ENCODE data around the gene ACVR1. TPM values are rescaled to one million over a fixed set of nuclear protein-coding genes. Genes with fewer than 3 reads are reported as not detected.

The ACVR1 gene
- total RNA-seq, 4 donors from 2014 or later = 4.7 to 18.7 (median 10.3) TPM

DNA sequence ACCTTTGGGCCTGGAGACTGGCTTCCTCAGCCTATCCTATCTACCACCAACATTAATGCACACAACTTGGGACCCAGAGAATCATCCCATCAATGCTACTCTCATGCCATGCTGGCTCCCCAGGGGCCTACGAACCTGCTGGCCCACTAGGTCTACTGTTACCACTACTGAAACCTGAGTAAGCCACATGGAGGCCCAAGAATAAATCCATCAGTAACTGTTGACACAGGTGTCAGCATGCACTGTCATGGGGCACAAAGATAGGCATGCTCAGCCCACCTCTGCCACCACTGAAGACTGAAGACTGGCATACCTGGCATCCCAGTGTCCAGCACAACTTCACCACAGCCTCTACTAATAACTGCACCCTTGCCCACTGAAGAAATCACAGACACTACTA, 176.3 kb downstream of the ACVR1 start:
- H3K36me3 ChIP-seq = no peaks in the 10 kb centered on the region
- no peak overlapping the region for H3K4me3 ChIP-seq
- TF ChIP-seq, protein P1, sequence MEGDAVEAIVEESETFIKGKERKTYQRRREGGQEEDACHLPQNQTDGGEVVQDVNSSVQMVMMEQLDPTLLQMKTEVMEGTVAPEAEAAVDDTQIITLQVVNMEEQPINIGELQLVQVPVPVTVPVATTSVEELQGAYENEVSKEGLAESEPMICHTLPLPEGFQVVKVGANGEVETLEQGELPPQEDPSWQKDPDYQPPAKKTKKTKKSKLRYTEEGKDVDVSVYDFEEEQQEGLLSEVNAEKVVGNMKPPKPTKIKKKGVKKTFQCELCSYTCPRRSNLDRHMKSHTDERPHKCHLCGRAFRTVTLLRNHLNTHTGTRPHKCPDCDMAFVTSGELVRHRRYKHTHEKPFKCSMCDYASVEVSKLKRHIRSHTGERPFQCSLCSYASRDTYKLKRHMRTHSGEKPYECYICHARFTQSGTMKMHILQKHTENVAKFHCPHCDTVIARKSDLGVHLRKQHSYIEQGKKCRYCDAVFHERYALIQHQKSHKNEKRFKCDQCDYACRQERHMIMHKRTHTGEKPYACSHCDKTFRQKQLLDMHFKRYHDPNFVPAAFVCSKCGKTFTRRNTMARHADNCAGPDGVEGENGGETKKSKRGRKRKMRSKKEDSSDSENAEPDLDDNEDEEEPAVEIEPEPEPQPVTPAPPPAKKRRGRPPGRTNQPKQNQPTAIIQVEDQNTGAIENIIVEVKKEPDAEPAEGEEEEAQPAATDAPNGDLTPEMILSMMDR (IDR thresholded peaks at IDR 0.05) = no peak
- TF ChIP-seq POLR2A (IDR thresholded peaks at IDR 0.05) = no peak
- 83 to 100% methylated on average over 1 of the region's 1 CpG for WGBS, 2 donors
- DNase-seq = no peak
- intact Hi-C loops (cut with DNase I) = no loop called here
- H3K4me1 ChIP-seq = no peaks in the 10 kb centered on the region
- peaks cover 0 to 14% (median 0%) of the 10 kb centered on the region in 3 donors for H3K9me3 ChIP-seq
- H3K27ac ChIP-seq = no peak overlapping the region
- no peaks in the 10 kb centered on the region for H3K27me3 ChIP-seq

DNA sequence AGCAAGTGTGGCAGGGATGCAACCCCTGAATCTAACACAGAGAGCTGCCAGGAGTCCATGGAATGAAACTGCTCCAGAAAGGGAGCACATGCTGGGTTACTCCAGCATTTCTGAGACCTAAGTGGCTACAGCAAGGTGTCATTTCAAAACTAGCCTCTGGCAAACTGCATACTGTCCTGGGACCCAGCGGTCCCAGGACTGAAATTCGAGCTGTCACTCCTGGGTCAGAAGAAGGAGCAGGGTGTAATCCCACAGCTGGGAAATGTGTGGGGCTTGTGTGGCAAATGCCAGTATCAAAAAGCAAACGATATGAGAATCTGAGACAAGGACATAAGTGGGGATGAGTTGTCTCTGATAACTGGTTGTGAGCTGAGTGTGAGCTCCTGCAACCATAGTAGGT, 177.1 kb downstream of the ACVR1 start:
- no peak overlapping the region for H3K27ac ChIP-seq
- WGBS, 2 donors = 71% methylated on average over 3 of the region's 3 CpGs
- H3K4me1 ChIP-seq = no peaks in the 10 kb centered on the region
- TF ChIP-seq, protein P1 (IDR thresholded peaks at IDR 0.05) = no peak
- no peak for TF ChIP-seq POLR2A (IDR thresholded peaks at IDR 0.05)
- no peak overlapping the region for H3K4me3 ChIP-seq
- no peak for DNase-seq
- H3K9me3 ChIP-seq = peaks cover 0 to 6% (median 0%) of the 10 kb centered on the region in 3 donors
- intact Hi-C loops (cut with DNase I) = no loop called here
- no peaks in the 10 kb centered on the region for H3K36me3 ChIP-seq
- H3K27me3 ChIP-seq = no peaks in the 10 kb centered on the region

DNA sequence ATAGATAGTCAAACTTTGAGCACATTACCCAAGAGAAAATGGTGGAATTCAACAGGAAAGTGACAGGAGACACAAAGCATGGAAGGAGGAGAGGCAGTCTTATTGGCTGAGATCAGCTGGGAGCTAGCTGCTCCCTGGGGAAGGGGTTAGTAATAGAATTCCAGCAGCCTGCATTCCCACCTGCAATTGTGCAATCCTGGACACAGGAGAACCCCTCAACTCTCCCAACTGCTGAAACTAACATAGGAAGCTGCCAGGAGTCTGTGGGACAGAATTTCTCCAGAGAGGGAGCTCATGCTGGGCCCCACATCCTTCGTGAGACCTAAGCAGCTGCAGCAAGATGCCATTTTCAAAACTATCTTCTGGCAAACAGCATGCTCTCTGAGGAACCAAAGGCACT, 177.7 kb downstream of the ACVR1 start:
- H3K36me3 ChIP-seq = no peaks in the 10 kb centered on the region
- H3K4me3 ChIP-seq = no peak overlapping the region
- WGBS, 2 donors = 80% methylated on average over 1 of the region's 1 CpG; no CpG with 5 or more reads in 1 of the 2 donors
- H3K9me3 ChIP-seq = peaks cover 0 to under 1% (median 0%) of the 10 kb centered on the region in 3 donors
- intact Hi-C loops (cut with DNase I) = no loop called here
- DNase-seq = no peak
- H3K4me1 ChIP-seq = no peaks in the 10 kb centered on the region
- H3K27ac ChIP-seq = no peak overlapping the region
- no peaks in the 10 kb centered on the region for H3K27me3 ChIP-seq
- TF ChIP-seq, protein P1 (IDR thresholded peaks at IDR 0.05) = no peak
- TF ChIP-seq POLR2A (IDR thresholded peaks at IDR 0.05) = no peak

DNA sequence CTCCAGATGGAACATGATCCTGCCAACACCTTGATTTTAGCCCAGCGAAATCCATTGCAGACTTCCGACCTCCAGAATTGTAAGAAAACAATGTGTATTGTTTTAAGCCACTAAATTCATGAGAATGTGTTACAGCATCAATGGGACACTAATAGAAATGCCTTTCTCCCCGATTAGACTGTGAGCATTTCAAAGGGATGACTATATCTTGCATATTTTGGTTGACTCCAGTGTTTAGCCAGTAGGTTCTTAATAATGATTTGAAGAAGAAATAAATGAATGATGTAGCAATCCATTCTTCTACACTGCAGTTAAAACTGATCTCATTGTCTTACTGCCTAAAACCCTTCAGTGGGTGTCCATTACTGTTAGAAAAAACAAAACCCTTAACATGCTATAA, 180.1 kb downstream of the ACVR1 start:
- intact Hi-C loops (cut with DNase I) = no loop called here
- Histone ChIP-seq H3K36me3 (no peaks in the 10 kb centered on the region), H3K27ac (no peak overlapping the region), H3K27me3 (no peaks in the 10 kb centered on the region), H3K4me3 (no peak overlapping the region), H3K9me3 (no peaks in the 10 kb centered on the region), H3K4me1 (no peaks in the 10 kb centered on the region)
- no peak for TF ChIP-seq POLR2A (IDR thresholded peaks at IDR 0.05)
- TF ChIP-seq, protein P1 (IDR thresholded peaks at IDR 0.05) = no peak
- WGBS, 2 donors = 65 to 74% methylated on average over 3 of the region's 3 CpGs
- DNase-seq = no peak

DNA sequence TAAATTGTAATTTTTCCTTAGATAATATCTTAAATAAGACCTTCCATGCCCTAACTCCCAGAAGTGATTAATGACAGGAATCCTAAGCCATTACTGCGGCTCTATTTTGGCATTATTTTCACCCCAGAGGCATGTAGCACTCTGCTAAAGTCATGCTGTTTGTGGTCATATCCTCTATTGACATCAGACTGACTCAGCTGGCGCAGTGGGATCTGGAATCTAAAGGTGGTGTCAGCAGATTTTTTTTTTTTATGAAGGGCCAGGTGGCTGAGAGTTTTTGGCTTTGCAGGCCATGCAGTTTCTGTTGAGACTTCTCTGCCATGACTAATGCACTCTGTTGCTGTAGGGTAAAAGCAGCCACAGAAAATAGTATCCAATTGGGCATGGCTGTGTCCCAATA, 183.4 kb downstream of the ACVR1 start:
- H3K4me1 ChIP-seq = no peaks in the 10 kb centered on the region
- 35 to 38% methylated on average over 2 of the region's 2 CpGs for WGBS, 2 donors
- no peak overlapping the region for H3K27ac ChIP-seq
- no peak overlapping the region for H3K4me3 ChIP-seq
- no peaks in the 10 kb centered on the region for H3K36me3 ChIP-seq
- TF ChIP-seq POLR2A (IDR thresholded peaks at IDR 0.05) = no peak
- TF ChIP-seq, protein P1 (IDR thresholded peaks at IDR 0.05) = no peak
- H3K27me3 ChIP-seq = no peaks in the 10 kb centered on the region
- H3K9me3 ChIP-seq = no peaks in the 10 kb centered on the region
- intact Hi-C loops (cut with DNase I) = no loop called here
- DNase-seq = no peak

Data from esophagus squamous epithelium (tissue), 5 donors.